RCC 7860 (cell line): Measurements from ENCODE around the gene ARMS2.
A peak's percentile ranks its signal among the peaks of the same experiment; 100 is the strongest.

ENCODE experiments used
- DNase-seq: peaks from one replicate; pipeline ENCODE4 v3.0.0-alpha.2; 2015; ENCODE audit warnings: low spot score
- FAIRE-seq: peaks from 2 replicates; lab custom pipeline; 2012; peaks lifted over from hg19 to GRCh38; lab: Jason Lieb, UNC

Gene ARMS2

GRCh38 chr10:122469848-122470247 is 15.4 kb downstream of the ARMS2 start:
- FAIRE-seq (no peak), DNase-seq (no peak)

GRCh38 chr10:122471531-122472177 is 17.2 kb downstream of the ARMS2 start:
- DNase-seq (no peak), FAIRE-seq (peak; percentile 41)

GRCh38 chr10:122473116-122473515 is 18.7 kb downstream of the ARMS2 start:
- FAIRE-seq (no peak), DNase-seq (no peak)

GRCh38 chr10:122474131-122474818 is 19.8 kb downstream of the ARMS2 start:
- FAIRE-seq: no peak
- no peak for DNase-seq

GRCh38 chr10:122475100-122475499 is 20.6 kb downstream of the ARMS2 start:
- FAIRE-seq: no peak

GRCh38 chr10:122475591-122476332 is 21.3 kb downstream of the ARMS2 start:
- no peak for DNase-seq
- FAIRE-seq: no peak

More at GRCh38 chr10:122475100-122475499, 20.6 kb downstream of the ARMS2 start:
- DNase-seq: no peak

- FAIRE-seq (no peak), DNase-seq (no peak)
Observed at GRCh38 chr10:122476333-122476695, 21.9 kb downstream of the ARMS2 start.

GRCh38 chr10:122477436-122477835 is 23.0 kb downstream of the ARMS2 start:
- FAIRE-seq (no peak), DNase-seq (no peak)

- no peak for DNase-seq
- no peak for FAIRE-seq
Observed at GRCh38 chr10:122478971-122479370, 24.5 kb downstream of the ARMS2 start.

- no peak for FAIRE-seq
- DNase-seq: no peak
Observed at GRCh38 chr10:122480146-122480833, 25.8 kb downstream of the ARMS2 start.

- no peak for FAIRE-seq
- no peak for DNase-seq
Observed at GRCh38 chr10:122481296-122482056, 27.0 kb downstream of the ARMS2 start.

GRCh38 chr10:122484276-122485060 is 30.0 kb downstream of the ARMS2 start:
- DNase-seq (no peak), FAIRE-seq (no peak)

GRCh38 chr10:122485670-122486069 is 31.2 kb downstream of the ARMS2 start:
- FAIRE-seq (no peak), DNase-seq (no peak)

- FAIRE-seq: no peak
- no peak for DNase-seq
Observed at GRCh38 chr10:122486406-122487080, 32.1 kb downstream of the ARMS2 start.

- no peak for FAIRE-seq
- DNase-seq: no peak
Observed at GRCh38 chr10:122487174-122487765, 32.8 kb downstream of the ARMS2 start.

- DNase-seq: no peak
- FAIRE-seq: no peak
Observed at GRCh38 chr10:122490268-122490667, 35.8 kb downstream of the ARMS2 start.

GRCh38 chr10:122490786-122491680 is 36.6 kb downstream of the ARMS2 start:
- DNase-seq (no peak), FAIRE-seq (no peak)

- no peak for FAIRE-seq
Observed at GRCh38 chr10:122492006-122492405, 37.6 kb downstream of the ARMS2 start.

More at GRCh38 chr10:122492006-122492405, 37.6 kb downstream of the ARMS2 start:
- no peak for DNase-seq
